Suppressor macrophage treated with lipopolysaccharide for 1 hour (primary cell): ENCODE data around the gene CEP120.
"Not testable (repeated sequence)": the region's sequence is repeated elsewhere in the genome, so short reads cannot be mapped to it uniquely, and the experiment has no call there.

ENCODE experiments used
- DNase-seq, 3 donors: peaks; one replicate each; pipeline ENCODE4 v3.0.0-alpha.2; 2020 to 2022

Gene CEP120

DNA sequence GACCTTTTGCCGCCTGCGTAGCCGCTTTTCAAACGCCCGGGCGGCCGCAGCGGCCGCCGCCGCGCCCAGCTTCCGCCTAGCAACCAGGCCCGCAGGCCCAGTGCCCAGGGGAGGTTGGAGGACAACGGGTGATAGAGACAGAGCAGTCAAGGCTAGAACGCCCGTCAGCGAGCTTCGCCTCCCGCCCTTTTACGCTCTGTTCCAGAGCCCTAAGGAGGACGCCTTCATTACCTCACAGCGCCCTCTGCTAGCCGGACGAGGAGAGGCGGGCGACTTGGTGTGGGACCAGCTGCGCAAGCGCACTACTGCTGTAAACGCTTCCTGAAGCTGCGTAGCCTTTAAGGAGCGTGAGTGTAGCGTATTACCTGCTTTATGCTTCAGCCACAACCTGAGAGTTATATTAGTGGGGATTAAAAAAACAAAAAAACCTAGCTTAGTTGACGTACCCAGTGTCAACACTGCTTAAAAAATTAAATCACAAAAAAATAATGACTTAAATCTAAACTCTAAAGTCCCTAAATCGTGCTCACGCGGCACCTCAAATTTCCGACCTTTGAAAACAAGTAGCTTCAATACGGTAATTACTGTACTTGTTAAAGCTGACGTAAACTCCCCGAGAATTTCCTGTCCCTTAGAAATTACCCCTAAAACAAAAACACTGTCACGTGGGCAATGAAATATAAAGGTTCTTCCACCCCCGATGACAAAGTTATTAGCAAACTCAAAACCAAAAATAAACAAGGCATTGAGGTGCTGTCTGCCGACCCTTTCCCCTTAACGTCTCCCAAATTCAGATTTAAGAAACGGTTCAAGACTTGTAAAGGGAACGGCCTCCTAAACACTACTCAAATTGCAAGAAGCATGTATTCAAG is at the start of gene CEP120:
CEP120 (minus strand) TSS at position 126 of the 872 bp plus-strand sequence. CDS start 405 bp downstream, outside the sequence.
- DNase-seq: peak; percentile 98 to 100 (median 100)

DNA sequence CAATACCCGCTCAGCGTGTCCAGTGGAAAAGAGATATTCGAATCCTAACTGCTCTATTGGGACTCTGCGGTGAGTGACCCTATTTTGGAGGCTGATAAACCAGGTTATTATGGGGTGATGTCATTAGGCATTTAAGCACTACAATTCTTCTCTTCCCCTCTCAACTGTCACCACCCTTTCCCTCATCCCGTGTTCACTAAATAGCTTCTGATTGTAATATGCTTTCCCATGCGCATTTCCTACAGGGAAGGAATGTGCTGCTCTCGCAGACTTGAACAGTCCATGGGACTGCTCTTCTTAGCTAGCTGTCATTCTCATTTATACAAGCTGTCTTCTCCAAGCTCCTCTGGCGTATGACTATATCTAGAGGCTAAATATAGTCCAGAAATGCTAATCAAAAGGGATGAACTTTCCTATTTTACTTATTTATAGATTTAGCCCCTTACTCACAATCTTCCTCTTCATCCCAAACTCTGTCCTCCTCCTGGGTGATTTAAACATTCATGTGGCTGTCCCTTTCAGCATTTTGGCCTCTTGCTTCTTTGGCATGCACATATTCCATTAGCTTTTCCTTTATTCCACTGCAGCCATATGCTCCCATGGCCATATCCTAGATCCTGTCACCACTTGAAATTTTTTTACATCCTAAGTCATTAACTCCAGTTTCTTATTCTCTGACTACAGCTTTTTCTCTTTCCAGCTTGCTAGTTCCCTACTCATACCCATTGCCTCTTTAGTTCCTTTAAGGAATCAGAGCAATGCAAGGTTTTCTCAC is 49.1 kb upstream of the CEP120 start:
- DNase-seq: no peak

DNA sequence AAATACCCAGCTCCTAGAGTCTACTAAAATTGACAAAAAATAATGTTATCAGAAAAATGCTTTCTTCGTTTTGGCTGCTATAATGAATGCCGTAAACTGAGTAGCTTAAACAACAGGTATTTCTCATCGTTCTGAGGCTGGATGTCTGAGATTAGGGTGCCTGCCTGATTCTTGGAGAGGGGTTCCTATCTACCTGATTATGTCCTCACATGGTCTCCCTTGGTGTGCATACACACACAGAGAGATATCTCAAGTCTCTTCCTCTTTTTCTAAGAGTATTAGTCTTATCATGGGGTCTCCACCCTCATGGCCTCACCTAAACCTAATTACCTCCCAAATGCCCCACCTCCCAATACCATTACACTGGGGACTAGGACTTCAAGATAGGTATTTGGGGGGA is 48.2 kb upstream of the CEP120 start:
- no peak for DNase-seq

DNA sequence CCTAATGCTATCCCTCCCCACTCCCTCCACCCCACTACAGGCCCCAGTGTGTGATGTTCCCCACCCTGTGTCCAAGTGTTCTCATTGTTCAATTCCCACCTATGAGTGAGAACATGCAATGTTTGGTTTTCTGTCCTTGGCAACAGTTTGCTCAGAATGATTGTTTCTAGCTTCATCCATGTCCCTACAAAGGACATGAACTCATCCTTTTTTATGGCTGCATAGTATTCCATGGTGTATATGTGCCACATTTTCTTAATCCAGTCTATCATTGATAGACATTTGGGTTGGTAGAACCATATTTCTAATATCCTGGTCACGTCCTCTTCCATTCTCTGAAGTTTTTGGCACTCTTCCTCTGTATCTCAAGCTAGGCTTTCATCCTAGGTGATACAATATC is 43.6 kb upstream of the CEP120 start:
- not testable (repeated sequence) for DNase-seq

DNA sequence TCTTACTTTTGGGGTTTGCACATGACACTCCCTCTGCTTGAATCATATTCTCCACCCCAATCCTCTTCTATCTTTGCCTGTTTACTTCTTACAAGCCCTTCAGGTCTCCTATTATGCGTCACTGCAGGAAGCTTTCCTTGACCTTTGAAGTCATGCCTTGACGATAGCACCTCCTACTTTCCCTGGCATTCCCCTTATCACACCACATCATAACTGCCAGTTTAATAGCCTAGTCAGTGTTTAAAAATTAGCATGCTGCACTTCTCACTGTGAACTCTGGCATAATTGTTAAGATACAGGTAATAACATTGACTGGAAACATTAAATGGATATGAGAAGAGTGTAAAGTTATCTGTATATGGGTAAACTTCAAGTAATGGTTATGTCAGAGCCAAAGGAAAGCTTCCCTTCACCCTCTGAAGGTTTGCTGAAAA is 37.1 kb upstream of the CEP120 start:
- DNase-seq: peak in 2 of 3 donors; percentile 10 to 22

DNA sequence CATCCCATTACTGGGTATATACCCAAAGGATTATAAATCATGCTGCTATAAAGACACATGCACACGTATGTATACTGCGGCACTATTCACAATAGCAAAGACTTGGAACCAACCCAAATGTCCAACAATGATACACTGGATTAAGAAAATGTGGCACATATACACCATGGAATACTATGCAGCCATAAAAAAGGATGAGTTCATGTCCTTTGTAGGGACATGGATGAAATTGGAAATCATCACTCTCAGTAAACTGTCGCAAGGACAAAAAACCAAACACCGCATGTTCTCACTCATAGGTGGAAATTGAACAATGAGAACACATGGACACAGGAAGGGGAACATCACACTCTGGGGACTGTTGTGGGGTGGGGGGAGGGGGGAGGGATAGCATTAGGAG is 35.8 kb upstream of the CEP120 start:
- not testable (repeated sequence) for DNase-seq

DNA sequence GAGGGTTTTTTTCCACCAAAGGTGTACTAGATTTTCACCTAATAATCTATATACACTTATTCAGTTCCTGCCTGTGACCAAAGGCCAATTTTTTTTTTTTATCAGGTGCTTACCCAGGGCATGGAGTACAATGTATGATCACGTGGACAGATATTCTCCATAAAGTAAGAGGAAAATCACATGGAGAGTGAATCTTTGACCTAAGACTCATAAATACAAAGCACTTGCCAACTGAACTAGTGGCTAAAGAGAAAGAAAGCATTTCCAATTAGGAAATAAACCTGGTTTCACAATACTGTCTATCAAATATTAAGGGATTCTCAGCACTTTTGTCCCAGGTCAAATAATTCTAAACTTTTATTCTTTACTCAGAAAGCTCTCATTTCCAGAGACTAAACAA is 33.0 kb upstream of the CEP120 start:
- no peak for DNase-seq

DNA sequence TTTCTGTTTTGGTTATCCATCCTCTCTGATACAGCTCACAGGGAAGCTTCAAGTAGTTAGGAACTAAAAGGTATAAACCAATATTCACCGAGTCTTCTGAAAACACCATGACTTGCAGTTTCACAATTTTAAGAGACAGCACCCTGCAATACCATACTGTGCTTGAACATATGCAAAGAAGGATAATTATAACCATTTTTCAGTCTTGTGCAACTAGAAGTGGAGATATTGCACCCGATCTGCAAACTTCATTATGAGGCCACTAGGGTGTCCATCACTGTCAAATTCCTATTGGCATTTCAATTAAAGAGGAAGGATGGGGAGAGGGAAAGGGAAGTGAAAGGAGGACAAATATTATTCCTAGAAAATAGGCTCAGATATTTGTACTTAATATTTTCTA is 32.4 kb upstream of the CEP120 start:
- peak in 1 of 3 donors; percentile 35 for DNase-seq

DNA sequence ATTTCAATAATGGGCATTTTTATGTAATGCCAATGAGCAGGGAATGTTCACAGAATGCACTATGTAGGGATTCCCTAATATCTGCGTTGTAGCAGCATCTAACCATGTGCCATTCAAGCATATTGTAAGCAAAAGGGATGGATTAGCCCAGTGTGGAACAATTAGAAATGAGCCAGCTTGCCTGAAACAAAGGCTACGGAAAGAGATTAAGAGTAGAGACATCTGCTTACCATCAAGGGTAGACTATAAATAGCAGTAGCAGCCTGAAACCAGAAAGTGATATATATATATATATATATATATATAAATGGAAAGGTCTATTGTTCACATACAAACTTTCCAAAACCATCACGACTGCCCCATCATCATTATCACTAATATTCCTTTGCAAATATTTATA is 31.9 kb upstream of the CEP120 start:
- DNase-seq: no peak

DNA sequence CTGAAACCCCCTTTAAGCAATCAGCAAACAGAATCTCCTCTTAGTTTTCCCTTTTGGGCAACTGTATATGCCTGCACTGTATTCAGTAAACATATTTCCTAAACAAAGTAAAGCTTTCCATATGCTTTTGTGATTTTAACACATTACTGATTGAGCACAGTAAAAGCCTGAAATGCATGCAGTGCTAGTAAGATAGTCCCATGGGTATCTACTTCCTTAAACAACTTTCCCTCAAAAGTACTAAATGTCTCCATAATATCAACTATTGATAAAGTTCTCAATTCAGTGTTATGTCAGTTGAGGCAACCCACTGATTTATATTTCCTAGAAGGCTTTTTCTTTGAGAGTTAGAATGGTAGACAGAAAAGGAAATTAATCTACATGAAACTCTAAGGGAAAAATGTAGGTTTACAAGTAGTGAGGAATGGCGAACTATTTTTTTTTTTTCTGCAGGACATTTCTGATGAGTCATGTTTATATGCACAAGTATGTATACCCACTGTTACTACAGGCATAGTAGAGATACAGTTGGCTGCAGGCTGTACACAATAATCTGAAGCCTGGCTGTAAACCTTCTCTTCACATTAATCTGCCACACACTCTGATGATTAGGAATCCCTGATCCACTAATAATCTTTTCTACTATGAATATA is 31.2 kb upstream of the CEP120 start:
- peak in 2 of 3 donors; percentile 47 to 54 for DNase-seq

DNA sequence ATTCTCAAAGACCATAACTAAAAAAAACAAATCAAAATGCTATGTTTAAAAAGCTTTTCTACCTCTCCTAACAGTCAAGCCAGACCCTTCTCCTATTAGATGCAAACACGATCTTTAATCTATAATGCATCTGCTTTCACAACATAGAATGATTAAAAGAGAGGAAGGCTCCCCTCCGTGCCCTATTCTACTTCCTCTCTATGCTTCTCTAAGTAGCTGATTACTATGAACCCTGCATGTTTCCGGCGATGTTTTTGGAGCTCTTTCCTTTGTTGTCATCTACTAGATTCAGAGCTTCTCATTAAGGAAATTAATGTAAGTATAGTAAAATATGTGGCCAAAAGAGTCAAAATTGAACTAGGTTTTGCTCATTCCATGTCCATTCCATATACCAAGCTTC is 29.2 kb upstream of the CEP120 start:
- no peak for DNase-seq

DNA sequence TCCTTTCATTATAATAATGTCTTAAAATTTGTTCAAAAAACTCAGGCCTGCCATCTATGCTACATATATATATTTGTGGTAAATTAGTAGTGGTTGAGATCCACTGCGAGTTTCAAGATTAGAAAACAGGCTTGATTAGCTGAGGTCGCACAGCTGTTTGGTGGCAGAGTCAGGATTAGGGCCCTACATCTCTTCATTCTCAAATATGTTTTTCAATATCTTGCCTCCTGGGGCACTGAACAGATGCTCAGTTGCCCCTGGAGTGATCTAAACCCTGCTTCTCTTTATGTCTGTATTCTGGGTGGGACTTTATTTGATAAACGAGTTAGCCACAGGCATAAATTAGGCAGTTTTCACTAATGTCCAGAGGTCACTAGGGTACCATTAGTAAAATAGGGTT is 27.8 kb upstream of the CEP120 start:
- no peak for DNase-seq

DNA sequence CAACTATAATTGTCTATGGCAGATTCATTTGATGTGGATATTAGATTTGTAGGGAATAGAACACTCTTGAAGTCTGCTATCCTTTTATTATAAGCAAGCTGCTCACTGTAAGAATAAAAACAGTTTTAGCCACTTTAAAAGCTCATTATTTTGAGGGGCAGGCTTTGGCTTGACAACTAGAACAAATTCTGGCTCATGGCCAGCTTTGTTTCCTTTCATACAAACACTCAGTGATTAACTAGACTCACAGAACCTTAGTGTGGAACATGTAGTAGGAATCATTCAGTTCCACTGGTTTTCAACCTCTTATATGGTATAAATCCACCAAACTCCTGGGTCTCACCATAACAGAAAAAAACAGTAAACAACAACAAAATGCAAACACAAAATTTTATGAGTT is 27.4 kb upstream of the CEP120 start:
- DNase-seq: no peak

DNA sequence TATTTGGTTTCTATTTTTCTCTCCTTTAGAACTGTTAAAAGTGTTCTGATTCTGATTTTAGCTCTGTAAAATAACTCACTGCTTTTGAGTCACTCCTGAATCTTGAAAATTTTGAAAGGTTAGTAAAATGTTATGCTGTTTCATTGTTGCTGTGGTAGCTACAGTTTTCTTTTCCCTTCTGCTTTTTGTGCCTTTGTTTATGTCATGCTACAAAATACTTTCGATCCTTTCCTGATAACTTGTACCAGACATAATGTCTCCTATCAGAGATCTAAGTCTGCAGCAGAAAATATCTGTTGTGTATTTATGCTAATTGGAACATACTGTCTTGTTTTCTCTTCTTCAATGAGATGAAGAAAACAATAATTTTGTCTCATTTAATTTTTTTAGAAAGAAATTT is 26.9 kb upstream of the CEP120 start:
- peak in 2 of 3 donors; percentile 29 to 44 for DNase-seq

DNA sequence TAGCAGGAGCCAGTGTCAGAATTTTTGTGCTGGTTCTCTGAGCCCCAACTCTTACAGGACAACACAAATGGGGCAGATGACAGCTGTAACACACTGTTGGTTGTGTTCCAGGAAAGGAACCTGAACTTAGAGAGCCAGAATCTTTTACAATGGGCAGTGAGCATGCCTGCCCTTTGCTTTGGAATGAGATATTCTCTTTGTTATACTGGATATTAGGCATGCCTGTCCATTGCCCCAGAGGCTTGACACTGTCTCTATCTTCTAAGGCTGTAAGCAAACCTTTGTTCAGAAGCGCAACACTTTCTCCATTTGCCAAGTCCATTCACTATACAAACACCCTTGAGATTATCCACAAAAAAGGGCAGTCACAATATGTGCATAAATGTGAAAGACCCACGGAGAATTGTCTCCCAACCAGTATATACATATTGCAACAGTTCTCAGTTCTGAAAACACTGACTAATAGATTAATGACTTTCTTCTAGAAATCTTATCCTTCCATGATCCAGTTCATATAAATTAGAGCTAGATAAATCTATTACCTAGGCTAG is 26.3 kb upstream of the CEP120 start:
- DNase-seq: no peak

DNA sequence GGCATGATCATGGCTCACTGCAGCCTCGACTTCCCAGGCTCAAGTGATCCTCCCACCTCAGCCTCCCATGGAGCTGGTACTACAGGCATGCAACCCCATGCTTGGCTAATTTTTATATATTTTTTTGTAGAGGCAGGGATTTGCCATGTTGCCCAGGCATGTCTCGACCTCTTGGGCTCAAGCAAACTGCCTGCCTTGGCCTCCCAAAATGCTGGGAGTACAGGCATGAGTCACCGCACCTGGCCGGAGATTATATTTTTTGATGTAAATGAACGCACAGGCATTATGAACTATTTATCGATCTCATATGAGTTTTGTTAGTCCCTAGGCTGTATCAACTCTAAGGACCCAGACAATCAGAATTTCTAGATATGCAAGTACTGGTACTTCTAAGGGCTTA is 25.5 kb upstream of the CEP120 start:
- DNase-seq: no peak

DNA sequence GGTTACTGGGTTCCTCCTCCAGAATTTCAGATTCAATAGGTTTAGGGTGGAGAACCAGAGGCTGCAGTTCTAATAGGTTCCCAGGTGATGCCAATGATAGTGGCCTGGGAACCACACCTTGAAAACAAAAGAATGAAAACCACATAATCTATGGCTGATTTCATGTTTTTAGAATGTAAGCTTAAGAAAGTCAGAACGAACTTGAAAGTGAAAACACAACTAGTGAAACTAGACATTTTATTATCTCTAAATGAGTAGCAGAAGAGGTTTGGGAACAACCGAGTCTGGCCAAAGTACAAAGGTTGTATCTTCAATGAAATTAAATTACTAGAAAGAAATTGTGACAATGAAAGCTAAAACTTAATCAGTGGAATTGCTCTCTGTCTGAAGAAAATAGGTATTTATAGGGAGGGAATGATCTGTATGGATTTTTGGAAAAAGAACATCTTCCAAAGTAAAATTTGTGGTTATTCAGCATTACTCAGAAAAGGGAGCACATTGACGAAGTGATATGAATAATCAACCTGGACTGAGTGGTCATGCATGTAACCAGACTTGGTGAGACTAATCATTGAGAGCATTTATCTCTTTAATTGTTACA is 24.9 kb upstream of the CEP120 start:
- no peak for DNase-seq

DNA sequence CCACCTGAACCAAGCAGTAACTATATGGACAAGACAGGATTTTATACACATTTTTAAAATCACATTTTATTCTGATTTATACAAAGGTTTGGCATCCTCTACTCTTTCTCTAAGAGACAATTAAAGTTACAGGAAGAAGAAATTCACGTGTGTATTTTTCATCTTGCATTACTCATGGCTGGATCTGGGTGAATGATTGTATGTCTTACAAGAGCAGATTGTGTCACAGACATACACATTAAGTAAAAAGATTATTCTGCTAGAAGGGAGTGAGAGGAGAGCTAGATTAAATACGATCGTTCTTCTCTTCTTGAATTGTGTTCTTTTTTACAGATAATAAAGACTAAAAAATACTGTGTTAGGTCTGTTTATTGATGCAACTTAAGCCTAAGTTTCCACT is 20.8 kb upstream of the CEP120 start:
- DNase-seq: no peak

DNA sequence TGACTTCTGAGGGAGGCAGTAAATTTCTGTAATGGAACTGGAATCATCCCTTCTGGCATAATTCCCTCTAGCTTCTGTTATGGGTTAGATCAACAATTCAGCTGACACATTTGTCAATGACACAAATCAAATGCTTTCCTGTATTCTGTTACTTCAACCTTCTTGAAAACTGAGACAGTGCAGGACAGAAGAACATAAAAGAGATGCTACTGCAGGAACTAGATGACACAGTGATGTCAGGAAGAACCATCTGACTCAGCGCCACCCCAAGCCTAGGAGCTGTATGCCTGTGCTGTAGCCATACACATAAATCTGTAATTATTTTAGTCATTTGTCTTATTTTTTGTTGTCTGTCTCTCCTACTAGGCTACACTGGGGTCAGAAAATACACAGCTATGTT is 18.2 kb upstream of the CEP120 start:
- DNase-seq: no peak

DNA sequence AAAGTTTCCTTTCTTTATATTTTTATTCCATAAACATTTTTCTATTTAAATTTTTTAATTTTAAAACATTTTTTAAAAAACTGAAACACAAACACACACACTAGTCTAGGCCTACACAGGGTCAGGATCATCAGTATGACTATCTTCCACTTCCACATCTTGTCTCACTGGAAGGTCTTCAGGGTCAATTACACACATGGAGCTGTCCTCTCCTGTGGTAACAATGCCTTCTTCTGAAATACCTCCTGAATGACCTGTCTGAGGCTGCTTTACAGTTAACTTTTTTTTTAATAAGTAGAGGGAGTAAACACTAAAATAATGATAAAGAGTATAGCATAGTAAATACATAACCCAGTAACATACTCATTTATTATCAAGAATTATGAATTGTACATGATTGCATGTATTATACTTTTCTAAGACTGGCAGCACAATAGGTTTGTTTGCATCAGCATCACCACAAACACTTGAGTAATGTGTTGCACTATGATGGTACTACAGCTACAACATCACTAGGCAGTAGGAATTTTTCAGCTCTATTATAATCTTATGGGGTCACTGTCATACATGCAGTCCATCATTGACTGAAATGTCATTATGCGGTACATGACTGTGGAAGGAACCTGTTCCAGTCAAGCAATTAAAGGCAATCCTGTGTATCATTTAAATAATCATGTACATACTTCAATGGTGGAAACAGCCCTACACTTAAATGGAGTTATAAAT is 17.4 kb upstream of the CEP120 start:
- no peak for DNase-seq

DNA sequence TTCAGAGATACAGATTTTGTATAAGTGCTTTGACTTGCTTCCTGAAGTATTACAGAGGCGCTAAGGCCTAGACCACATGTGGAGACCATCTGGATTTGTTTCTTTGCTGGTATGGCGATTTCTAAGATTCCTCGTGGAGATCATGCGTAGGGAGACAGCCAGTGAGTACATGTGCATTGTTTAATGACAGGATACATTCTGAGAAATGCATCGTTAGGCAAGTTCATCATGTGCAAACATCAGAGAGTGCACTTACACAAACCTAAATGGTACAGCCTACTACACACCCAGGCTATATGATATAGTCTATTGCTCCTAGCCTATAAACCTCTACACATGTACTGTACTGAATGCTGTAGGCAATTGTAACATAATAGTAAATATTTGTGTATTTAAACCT is 16.5 kb upstream of the CEP120 start:
- no peak for DNase-seq

DNA sequence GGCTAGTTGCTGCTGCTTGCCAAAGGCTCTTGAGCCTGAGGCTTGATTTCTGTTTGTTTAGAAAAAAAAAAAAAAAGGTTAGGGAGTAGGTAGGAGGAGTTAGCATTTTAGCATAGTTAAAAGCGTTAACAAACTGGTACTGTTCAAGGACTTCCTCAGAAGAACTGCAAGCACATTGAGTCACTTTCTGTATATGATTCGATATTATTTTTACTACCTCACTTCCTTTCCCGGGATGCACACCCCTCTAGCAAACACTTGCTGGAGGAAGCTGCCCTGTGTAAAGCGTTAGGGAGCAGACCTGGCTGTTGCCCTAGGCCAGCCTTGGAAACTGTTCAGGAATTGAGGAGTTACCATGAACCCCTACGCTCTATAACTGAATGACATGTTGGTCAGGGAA is 15.7 kb upstream of the CEP120 start:
- DNase-seq: peak in 2 of 3 donors; percentile 49 to 54
